Stimulated activated effector memory CD8-positive, alpha-beta T cell treated with anti-CD3 and anti-CD28 coated beads, Interleukin-12 subunit alpha, Interleukin-12 subunit beta, amount 100 ng/mL, for 72 hours (primary cell): ENCODE results near the gene POU6F2.

Experiments used
- ATAC-seq: fragments of 150-1000 bp; cut with Tn5 transposase; 2 replicates; pipeline ENCODE4 v1.10.0; 2021
- DNase-seq, 2 donors: peaks; one replicate each; pipeline ENCODE4 v3.0.0; 2021 to 2022; ENCODE audit warnings: low spot score in 2 of 2
- H3K27ac Mint-ChIP-seq: one replicate; pipeline ENCODE4 v1.8.0; 2022; ENCODE audit warnings: mild to moderate bottlenecking, mixed read lengths
- H3K36me3 Mint-ChIP-seq: one replicate; pipeline ENCODE4 v1.8.0; 2022; ENCODE audit warnings: mild to moderate bottlenecking, mixed read lengths
- H3K4me1 Mint-ChIP-seq: one replicate; pipeline ENCODE4 v1.8.0; 2022; ENCODE audit warnings: mixed read lengths
- H3K4me3 Mint-ChIP-seq: one replicate; pipeline ENCODE4 v1.8.0; 2022; ENCODE audit warnings: mild to moderate bottlenecking, mixed read lengths
- H3K9me3 Mint-ChIP-seq: one replicate; pipeline ENCODE4 v1.8.0; 2022; ENCODE audit warnings: mixed read lengths

POU6F2 gene

DNA sequence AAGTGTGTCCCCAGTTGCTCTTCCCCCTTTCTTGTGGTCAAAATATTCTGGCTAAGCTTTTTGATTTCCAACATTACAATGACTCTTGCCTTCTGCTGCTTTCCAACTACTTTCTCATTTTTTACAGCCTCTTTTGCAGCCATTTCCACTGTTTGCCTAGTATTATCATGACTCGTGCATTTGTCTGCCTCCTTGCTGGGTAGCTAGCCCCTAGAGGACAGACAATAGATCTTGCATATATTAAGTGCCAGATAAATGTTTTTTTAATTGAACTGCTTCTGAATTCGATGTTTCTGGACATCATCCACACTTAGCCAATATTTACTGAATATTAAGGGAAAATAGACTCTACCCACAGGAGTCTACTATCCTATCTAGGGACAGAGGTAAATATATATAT lies 124.5 kb downstream of the POU6F2 start:
- no peak for DNase-seq
- H3K36me3 Mint-ChIP-seq: no peaks in the 10 kb centered on the region
- H3K4me1 Mint-ChIP-seq: no peaks in the 10 kb centered on the region
- no peak overlapping the region for H3K27ac Mint-ChIP-seq
- H3K9me3 Mint-ChIP-seq: no peaks in the 10 kb centered on the region
- no peak overlapping the region for H3K4me3 Mint-ChIP-seq
- ATAC-seq: no peak

DNA sequence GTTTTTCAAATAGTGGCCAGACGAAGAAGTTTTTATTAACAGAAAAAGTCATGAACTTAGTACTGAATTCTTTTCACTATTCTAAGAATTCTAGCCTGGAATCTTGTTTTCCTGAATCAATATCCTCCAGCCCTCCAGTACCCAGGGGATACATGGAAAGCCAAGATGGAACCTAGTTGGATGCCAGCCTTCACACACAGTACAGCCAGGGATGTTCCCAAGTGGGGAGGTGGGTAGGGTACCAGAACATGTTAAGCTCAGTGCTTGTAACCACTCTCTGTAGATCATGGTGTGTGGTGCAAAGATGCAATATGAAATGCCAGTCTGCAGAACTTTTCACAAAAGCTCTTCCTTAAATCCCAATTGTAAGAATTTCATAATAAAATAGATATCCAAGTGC lies 128.0 kb downstream of the POU6F2 start:
- H3K4me1 Mint-ChIP-seq: no peaks in the 10 kb centered on the region
- no peak for ATAC-seq
- H3K27ac Mint-ChIP-seq: no peak overlapping the region
- H3K4me3 Mint-ChIP-seq: no peak overlapping the region
- H3K36me3 Mint-ChIP-seq: no peaks in the 10 kb centered on the region
- H3K9me3 Mint-ChIP-seq: no peaks in the 10 kb centered on the region
- no peak for DNase-seq

DNA sequence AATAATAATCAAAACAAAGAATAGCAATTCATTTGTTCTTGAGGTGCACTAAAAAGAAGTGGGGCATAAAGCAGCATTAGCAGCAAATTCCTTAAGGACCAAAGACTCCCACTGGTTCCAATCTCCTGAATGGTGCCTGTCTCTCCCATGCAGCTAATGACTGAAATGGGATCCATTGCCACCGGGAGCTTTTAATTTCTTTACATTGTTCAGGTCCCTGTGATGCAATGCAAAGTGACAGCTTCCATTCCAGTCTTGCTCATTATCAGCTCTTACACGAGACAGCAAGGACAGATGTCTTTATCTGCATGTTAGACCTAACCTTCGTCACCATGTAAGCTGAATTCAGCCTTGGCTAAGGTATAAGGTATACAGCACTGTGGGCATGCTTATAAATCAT lies 148.1 kb downstream of the POU6F2 start:
- H3K4me3 Mint-ChIP-seq: no peak overlapping the region
- H3K4me1 Mint-ChIP-seq: no peaks in the 10 kb centered on the region
- no peak overlapping the region for H3K27ac Mint-ChIP-seq
- ATAC-seq: no peak
- H3K9me3 Mint-ChIP-seq: no peaks in the 10 kb centered on the region
- no peak for DNase-seq
- H3K36me3 Mint-ChIP-seq: no peaks in the 10 kb centered on the region

DNA sequence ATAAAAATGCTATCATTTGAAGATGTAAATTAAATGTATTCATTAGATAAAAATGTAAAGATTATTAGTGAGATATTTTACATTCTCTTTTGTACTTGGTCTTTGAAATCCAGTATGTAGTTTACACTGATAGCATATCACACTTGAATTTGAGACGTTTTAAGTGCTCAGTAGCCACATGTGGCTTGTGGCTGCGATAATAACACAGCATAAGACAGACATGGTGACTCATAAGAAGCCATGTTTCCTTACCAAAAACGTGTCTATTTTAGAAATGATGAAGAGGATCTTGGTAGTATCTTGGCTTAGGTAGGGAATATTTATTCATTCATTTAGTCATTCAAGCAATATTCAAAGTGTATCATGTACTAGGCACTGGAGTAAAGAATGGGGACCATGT lies 149.3 kb downstream of the POU6F2 start:
- Mint-ChIP-seq H3K4me1 (no peaks in the 10 kb centered on the region), H3K36me3 (no peaks in the 10 kb centered on the region), H3K27ac (no peak overlapping the region), H3K4me3 (no peak overlapping the region), H3K9me3 (no peaks in the 10 kb centered on the region)
- no peak for ATAC-seq
- no peak for DNase-seq

DNA sequence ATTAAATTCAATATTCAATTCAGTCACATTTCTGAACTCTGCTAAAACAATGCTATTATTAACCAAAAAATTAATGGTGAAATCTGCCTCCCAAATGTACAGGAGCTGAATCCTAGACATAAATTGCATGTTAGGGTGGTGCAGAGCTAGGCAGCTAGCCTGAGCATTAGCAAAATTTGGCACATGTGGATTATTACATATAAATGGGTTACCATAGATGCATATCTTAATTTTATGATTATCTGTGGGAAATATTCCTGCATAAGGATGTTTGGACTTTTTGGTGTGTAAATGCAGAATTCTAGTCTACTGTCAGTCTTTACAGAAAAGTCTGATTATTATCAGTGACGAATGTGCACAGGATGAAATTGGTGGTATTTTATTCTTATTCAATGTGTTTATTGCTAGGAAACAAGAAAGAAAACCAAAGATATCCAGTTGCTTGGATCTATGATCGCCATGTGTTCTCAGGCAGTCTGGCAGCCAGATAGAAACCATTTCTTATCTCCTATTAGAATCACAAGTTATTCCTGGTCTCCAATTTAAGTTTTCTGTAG lies 150.7 kb downstream of the POU6F2 start:
- ATAC-seq (no peak), DNase-seq (no peak)
- H3K36me3 Mint-ChIP-seq: no peaks in the 10 kb centered on the region
- no peak overlapping the region for H3K4me3 Mint-ChIP-seq
- H3K9me3 Mint-ChIP-seq: no peaks in the 10 kb centered on the region
- no peak overlapping the region for H3K27ac Mint-ChIP-seq
- H3K4me1 Mint-ChIP-seq: no peaks in the 10 kb centered on the region

DNA sequence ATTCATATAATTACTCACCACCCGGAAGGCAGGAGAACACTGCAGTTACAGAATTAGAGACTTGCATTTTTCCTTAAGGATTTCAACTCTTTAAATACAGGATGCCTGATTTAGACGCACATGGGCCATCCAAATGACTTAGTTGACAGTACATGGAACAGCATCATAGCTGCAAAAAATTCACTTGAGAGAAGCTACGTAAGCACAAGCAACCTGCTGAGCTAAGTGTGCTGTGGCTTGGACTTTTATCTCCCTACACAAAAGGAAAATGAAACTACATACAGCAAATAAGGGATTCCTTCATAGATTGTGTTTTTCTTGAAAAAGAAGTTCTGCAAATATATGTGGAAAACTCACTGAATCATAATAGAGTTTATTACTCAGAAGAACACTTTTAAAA lies 152.6 kb downstream of the POU6F2 start:
- Mint-ChIP-seq H3K4me3 (peak overlapping the region; percentile 26), H3K9me3 (no peaks in the 10 kb centered on the region), H3K27ac (no peak overlapping the region), H3K36me3 (no peaks in the 10 kb centered on the region), H3K4me1 (no peaks in the 10 kb centered on the region)
- no peak for DNase-seq
- ATAC-seq: no peak

DNA sequence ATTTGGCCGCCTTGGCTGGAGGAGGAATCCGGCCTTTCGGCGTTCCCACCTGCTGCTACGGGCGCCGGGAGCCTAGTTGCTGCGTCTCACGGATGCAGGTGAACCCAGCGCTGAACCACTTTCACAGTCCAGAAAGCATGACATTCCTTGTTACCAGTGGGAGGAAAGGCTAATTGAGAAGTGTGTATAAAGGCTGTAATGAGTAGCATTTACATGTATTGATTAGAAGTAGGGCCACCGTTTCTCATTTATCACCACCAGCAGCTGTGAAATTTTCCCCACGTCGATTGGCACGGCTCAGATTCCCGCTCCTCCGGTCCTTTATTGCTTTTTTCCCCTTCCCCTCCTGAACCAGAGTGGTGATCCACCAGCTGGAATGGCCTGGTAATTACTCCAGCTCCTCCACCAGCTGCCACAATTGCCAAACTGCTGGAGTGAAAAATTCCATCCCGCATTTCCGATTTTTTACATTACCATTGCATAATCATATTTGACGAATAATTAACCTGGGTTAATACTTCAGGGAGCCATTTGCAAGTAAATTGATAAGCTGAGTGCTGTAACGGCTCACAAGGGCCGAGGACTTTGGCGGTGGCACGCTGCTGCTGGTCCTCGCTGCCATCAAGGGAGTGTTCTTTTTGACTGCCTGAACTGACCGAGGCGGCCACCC lies 153.3 kb downstream of the POU6F2 start:
- ATAC-seq (no peak), DNase-seq (no peak)
- Mint-ChIP-seq H3K27ac (no peak overlapping the region), H3K4me1 (no peaks in the 10 kb centered on the region), H3K4me3 (peak overlapping the region; percentile 26), H3K36me3 (no peaks in the 10 kb centered on the region), H3K9me3 (no peaks in the 10 kb centered on the region)

DNA sequence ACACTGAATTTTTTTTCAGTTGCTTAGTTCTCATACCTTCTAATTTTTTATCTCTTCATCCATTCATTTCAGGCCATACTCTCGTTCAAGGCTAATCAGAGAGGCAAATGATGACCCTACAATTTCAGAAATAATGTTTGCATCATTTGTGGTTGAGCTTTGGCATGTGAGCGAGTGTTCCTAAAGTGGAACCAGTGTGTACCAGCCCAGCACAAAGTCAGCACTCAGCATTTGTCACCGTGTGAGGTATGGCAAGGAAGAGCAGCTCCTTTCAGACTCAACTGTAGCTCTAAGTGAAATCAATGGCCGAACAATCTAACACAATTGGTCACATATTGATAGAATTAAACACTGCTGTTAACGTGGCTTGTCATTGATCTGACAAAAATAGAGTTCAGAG lies 154.6 kb downstream of the POU6F2 start:
- no peaks in the 10 kb centered on the region for H3K4me1 Mint-ChIP-seq
- H3K9me3 Mint-ChIP-seq: no peaks in the 10 kb centered on the region
- DNase-seq: no peak
- H3K36me3 Mint-ChIP-seq: no peaks in the 10 kb centered on the region
- H3K4me3 Mint-ChIP-seq: no peak overlapping the region
- no peak overlapping the region for H3K27ac Mint-ChIP-seq
- ATAC-seq: no peak

DNA sequence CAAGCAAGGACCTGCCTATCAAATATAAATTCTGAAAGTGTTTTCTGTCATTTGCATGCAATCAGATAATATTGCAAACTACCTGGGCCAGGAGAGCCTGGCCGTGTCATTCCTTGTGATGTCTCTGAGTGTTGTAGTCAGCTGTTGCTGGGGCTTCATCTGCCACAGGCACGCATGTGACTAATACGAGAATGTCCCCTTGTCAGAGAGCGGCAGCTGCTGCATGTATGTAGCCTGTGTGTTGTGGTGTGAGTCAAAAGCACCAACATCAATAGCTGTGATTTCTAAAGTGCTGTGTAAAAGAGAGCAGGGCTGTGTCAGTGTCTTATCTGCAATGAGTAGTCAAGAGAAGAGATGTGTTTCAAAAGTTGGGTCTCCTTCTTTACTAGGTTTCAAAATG lies 155.4 kb downstream of the POU6F2 start:
- no peaks in the 10 kb centered on the region for H3K9me3 Mint-ChIP-seq
- no peak for DNase-seq
- no peaks in the 10 kb centered on the region for H3K36me3 Mint-ChIP-seq
- H3K27ac Mint-ChIP-seq: no peak overlapping the region
- no peaks in the 10 kb centered on the region for H3K4me1 Mint-ChIP-seq
- no peak overlapping the region for H3K4me3 Mint-ChIP-seq
- ATAC-seq: no peak

DNA sequence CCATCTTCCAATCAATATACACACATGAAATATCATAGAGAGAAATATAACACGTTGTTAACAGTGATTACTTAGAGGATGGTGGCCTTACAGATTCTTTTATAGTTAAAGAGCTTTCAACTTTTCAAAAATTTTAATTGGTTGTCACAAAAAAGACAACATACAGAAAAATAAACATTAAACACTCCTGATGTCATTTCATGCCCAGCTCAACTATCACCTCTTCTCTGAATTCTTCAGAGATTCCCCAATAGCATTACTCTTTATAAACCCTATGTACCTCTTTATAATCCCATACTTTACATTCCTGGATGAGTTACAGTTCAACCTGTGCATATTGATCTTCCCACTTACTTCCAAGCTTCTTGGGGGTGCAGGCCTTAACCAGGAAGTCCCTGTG lies 159.8 kb downstream of the POU6F2 start:
- H3K36me3 Mint-ChIP-seq: no peaks in the 10 kb centered on the region
- no peak overlapping the region for H3K4me3 Mint-ChIP-seq
- ATAC-seq (no peak), DNase-seq (no peak)
- H3K9me3 Mint-ChIP-seq: no peaks in the 10 kb centered on the region
- H3K27ac Mint-ChIP-seq: no peak overlapping the region
- H3K4me1 Mint-ChIP-seq: no peaks in the 10 kb centered on the region

DNA sequence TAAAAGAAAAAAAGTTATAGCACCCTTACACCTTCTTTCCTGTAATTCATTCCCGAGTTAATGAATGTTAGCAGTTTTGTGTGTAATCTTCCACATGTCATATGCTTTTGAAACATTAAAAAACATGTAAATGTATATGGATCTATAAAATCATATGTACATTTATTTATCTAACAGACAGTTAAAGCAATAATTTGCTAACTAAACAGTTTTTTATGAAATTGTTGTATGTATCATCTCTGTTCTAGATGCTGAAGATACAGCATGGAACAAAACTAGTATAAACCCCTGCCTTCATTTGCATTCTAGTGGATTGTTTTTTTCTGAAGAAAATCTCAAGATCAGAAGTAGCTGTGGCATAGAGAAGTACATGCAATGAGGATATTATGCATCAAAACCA lies 165.0 kb downstream of the POU6F2 start:
- no peak overlapping the region for H3K27ac Mint-ChIP-seq
- DNase-seq: no peak
- H3K4me3 Mint-ChIP-seq: no peak overlapping the region
- no peaks in the 10 kb centered on the region for H3K4me1 Mint-ChIP-seq
- H3K36me3 Mint-ChIP-seq: no peaks in the 10 kb centered on the region
- ATAC-seq: no peak
- H3K9me3 Mint-ChIP-seq: no peaks in the 10 kb centered on the region

DNA sequence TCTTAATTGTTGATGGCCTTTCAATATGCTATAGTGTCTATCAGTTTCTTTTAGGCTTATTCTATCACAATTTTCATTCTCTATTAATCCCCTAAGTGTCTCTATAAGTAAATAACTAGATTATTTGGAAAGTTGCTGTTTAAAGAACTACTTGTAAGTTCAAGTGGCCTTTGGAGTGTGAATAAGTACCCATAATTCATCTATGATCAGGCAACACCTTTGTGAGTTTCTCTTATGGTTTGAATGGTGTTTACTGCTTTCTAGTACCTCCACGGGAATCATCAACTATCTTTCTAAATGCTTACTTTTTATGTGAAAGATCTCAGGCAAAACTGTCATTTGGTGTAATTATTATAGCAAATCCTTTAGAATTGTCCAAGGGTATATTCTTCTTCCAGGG lies 166.7 kb downstream of the POU6F2 start:
- DNase-seq (no peak), ATAC-seq (no peak)
- Mint-ChIP-seq H3K4me3 (no peak overlapping the region), H3K36me3 (no peaks in the 10 kb centered on the region), H3K27ac (no peak overlapping the region), H3K4me1 (no peaks in the 10 kb centered on the region), H3K9me3 (peaks cover 3% of the 10 kb centered on the region)

DNA sequence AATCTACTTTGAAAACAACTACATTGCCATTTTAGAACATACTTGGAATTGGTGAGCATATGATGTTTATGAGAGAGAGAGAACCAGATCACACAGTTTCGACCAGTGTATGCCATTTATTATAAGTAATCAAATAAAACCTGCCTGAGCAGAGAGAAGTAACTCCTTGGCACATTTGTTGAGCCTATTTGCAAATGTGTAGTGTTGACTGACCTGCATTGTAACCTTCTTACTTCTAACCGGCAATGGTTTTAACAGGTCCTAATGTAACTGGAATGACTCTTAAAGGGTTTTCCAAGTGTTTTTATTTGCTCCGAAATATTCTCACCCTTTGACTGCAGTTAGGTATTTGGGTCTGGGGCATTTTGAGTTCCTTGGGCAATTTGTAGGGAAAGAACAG lies 167.6 kb downstream of the POU6F2 start:
- ATAC-seq: no peak
- Mint-ChIP-seq H3K4me1 (no peaks in the 10 kb centered on the region), H3K9me3 (peaks cover 3% of the 10 kb centered on the region), H3K4me3 (no peak overlapping the region), H3K27ac (no peak overlapping the region), H3K36me3 (no peaks in the 10 kb centered on the region)
- DNase-seq: no peak

DNA sequence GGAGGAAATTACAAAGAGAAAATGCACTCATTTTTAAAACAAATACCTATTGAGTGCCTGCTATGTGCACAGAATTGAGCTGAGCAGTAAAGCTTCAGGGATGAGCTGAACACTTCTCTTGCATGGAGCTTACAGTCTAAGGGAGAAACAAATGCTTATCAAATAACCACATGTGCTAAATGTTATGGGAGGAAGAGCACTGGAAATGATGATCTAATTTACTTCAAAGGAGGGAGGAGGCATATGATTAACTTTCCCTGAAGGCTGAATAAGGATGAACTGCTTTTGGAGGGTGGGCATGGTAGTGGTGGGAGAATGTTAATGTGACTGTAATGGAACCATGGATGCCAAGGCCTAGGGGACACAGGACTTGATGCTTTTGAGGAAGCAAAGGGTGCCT lies 168.2 kb downstream of the POU6F2 start:
- DNase-seq (no peak), ATAC-seq (no peak)
- Mint-ChIP-seq H3K9me3 (peaks cover 3% of the 10 kb centered on the region), H3K4me3 (no peak overlapping the region), H3K27ac (no peak overlapping the region), H3K36me3 (no peaks in the 10 kb centered on the region), H3K4me1 (no peaks in the 10 kb centered on the region)

DNA sequence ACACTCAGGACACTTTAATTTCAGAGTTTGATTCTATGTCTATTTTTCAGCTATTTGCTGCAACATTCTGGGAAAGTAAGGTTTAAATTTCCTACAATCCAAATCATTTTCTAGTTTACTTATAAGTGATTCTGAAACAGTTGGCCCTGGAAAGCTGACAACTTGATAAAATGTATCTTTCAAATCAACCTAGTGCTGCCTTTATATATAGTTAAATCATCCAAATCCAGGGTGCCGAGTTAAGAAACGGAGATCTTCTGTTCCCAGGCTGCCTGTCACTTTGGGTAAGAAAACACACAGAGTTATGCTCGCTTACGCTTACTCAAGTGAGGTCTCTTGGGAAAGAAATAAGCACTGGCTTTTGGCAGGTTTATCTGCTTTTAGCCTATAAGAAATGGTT lies 175.0 kb downstream of the POU6F2 start:
- Mint-ChIP-seq H3K4me3 (no peak overlapping the region), H3K27ac (no peak overlapping the region), H3K4me1 (no peaks in the 10 kb centered on the region), H3K36me3 (no peaks in the 10 kb centered on the region), H3K9me3 (peaks cover 3% of the 10 kb centered on the region)
- DNase-seq: no peak
- ATAC-seq: no peak

DNA sequence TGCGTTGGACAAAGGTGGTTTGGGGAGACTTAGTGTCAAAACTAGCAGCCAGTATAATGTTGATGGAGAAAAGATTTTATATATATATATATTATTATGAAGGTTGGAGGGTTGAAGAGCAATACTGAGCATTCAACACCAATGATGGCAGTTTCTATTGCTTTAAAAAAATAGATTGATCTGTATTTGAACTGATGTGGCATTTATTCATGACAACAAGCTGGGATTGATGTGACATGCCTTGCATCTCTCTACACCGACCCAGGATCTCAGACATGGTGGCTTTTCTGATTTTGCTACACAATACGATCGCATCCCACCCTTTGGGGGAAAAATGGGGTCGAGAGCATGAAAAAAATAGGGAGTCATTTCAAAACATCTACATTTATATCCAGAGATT lies 175.4 kb downstream of the POU6F2 start:
- DNase-seq (no peak), ATAC-seq (no peak)
- Mint-ChIP-seq H3K36me3 (no peaks in the 10 kb centered on the region), H3K9me3 (peaks cover 3% of the 10 kb centered on the region), H3K27ac (no peak overlapping the region), H3K4me3 (no peak overlapping the region), H3K4me1 (no peaks in the 10 kb centered on the region)

DNA sequence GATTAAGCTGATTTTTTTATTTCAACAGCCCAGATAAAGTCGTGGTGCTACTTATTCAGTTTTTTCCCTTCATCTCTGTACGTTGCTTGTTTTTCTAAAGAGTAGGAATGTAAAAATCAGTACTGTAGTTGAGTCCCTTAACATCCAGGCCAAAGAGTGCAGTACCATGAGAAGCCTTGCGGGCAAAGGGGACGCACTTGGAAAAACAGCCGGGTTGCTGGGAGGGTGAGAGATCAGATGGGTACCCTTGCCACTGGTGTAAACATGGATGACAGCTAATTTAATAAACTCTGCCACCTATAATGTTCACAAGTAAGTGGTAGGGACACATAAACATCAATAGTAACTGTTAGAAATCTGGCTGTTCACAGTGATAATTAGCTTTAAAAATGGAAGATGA lies 175.9 kb downstream of the POU6F2 start:
- peaks cover 1% of the 10 kb centered on the region for H3K9me3 Mint-ChIP-seq
- H3K36me3 Mint-ChIP-seq: no peaks in the 10 kb centered on the region
- ATAC-seq (no peak), DNase-seq (no peak)
- no peaks in the 10 kb centered on the region for H3K4me1 Mint-ChIP-seq
- no peak overlapping the region for H3K27ac Mint-ChIP-seq
- no peak overlapping the region for H3K4me3 Mint-ChIP-seq
